A204.1 (cell line): ENCODE data around the gene COX4I1.
A peak's percentile ranks its signal among the peaks of the same experiment; 100 is the strongest.

Source experiments
- FAIRE-seq: peaks from 2 replicates; lab custom pipeline; 2012; peaks lifted over from hg19 to GRCh38; lab: Jason Lieb, UNC

Gene COX4I1

DNA sequence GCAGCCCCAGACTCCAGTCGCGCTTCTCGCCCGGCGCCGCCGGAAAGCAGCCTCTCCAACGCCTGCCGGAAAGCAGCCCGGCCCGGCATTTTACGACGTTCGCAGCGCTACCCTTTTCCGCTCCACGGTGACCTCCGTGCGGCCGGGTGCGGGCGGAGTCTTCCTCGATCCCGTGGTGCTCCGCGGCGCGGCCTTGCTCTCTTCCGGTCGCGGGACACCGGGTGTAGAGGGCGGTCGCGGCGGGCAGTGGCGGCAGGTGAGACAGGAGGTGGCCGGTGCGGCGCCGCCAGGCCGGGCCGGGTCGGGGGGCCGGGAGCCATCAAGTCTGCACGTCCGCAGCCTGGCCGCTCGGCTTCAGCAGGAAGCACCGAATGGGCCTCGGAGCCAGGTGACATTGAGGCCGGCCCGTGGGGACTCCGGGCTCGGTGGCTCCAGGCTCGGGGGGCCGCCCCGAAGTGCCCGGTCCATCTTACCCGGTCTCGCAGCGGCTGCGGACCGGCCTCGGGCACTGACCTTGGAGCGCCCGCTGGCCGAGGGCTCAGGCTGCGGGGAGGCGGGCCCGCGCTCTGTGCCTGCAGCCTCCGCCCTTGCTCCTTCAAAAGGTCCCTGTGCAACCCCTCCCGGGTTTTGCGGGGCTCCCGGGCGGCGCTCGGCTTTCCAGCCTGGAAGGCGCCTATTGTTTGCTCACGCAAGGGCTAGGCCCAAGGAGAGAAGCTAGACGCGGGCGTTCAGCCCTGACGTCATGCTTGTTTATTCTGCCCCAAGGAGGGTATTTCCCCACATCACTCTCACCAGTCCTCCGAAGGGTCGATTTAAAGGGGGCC is at the start of gene COX4I1, which contains the start of gene EMC8:
Gene COX4I1 (plus strand): TSS at position 199 of the 824 bp plus-strand sequence. CDS start 1,511 bp downstream, outside the sequence.
Gene EMC8 (minus strand): TSS at position 48 of the 824 bp plus-strand sequence. CDS start 249 bp downstream, outside the sequence.
- FAIRE-seq, result no peak

DNA sequence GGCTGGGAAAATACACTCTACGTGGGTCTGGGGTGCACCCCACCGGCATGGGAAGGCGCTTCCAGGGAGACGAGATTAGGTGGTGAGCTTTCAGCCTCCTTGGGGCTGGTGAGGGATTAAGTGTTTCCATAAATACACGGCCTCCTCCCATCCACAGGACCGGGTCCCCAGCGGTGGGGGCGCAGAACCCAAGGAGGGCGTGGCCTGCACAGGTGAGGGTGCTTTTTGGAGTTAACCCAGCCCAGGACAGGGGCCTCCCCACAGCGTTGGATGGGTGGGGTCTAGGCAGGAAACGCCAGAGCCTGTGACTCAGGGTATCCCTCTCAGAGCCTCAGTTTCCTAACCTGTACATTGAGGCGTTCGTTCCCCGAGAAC is 49.7 kb upstream of the COX4I1 start:
- no peak for FAIRE-seq

DNA sequence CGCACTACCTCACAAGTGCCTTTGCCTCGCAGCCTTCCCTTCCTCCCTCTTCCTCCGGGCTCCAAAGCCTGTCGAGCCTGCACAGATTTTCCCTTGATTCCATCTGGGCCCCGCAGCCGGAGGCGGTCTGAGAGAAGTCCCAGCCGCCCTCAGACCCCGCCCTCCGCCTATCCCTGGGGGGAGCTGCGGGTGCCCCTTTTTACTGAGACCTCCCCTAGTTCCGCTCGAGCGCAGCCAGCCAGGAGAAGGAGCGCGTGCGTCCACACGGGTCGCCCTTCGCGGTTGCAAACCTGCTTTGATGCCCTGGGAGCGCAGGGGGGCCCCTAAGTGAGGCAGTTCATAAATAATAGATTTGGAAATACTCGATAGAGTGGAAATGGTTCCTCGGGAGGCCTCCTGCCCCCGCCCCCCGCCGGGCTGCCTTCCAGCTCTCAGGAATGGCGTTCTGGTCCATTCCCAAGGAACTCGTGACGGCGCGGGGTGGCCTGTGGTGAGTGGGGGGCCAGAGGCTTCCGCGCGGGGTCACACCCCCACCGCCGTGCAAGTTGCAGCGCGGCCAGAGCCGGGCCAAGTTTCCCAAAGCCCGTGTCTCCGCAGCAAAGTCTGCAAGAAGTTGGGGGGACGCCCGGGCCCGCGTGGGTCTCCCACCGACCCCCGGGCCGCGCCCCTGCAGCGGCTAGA is 49.2 kb upstream of the COX4I1 start:
- FAIRE-seq, result no peak

DNA sequence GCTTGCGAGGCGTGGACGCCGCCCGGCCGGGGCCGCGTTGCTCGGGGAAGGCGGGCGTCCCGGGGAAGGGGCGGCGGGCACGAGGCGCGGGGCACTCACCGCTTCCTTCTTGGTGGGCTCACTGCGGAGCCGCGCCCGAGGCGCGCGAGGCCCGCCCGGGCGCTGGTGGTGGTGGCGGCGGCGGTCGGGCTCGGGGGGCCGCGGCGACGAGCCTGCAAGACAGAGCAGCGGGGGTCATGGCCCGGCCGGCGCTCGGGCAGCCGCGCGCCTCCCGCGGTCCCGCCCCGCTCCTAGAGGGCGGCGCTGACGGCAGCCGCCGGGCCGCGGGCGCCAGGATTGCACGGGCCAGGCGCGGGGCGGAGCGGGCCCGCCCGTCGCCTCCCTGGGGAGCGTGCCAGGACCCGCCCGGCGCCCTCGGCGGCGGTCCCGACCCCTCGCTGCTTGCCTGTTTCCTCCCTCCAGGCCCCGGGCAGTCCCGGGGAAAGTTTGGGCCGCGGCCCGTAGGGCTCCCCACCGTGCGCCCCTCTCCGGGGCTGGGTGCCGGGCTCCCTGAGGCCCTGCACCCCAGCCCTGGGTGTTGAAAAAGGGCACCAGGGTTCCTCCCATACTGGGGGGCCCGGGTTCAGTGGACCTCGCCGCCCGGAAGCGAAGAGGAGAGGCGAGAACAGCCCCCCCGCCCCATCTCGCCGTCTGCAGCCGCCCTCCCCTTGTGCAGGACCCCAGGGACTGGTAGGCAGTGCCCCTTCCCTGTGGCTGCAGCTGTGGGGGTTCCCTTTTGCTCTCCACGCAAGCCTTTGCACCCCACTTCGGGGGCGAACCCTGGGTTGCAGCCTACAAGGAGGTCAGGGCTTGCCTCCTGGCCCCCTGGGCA is 48.4 kb upstream of the COX4I1 start, which contains the start of gene C16orf74:
Gene C16orf74 (minus strand): TSS at position 270 of the 871 bp plus-strand sequence. CDS start 15,879 bp downstream, outside the sequence.
- no peak for FAIRE-seq

DNA sequence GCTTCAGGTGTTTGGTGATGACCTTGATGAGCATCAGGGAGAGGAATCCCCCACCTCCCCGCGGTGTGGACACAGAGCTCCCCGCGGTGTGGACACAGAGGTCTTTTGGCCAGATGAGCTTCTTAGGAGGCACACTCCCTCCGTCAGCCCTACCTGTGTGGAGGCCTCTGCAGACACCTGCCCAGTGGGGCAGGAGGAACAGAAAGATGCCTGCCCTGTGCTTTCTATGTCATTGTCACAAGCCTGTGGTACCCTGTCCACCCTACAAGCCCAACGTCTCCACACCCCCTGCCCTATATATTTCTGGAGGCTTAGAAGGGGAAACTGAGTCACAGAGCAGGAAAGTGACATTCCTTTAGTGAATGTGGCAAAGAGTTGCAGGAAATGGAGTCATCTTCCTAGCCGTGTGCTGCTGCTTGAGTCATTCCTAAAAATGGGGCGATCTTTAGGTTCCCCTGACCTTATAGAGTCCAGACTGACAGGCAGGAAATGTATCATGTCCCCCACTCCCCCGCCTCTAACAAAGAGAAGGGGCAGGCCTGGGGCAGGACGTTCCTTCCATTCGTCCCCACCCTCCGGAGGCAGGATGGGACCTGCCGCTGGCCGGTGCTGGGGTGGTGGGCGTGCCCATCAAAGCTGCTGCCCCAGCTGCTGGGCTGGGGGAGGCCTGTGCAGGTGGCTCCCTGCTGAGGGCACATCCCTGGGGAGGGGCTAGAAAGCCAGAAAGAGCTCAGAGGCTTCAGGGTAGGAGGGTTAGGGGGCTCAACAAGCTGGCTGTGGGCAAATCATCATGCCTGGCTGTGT is 47.6 kb upstream of the COX4I1 start:
- no peak for FAIRE-seq

DNA sequence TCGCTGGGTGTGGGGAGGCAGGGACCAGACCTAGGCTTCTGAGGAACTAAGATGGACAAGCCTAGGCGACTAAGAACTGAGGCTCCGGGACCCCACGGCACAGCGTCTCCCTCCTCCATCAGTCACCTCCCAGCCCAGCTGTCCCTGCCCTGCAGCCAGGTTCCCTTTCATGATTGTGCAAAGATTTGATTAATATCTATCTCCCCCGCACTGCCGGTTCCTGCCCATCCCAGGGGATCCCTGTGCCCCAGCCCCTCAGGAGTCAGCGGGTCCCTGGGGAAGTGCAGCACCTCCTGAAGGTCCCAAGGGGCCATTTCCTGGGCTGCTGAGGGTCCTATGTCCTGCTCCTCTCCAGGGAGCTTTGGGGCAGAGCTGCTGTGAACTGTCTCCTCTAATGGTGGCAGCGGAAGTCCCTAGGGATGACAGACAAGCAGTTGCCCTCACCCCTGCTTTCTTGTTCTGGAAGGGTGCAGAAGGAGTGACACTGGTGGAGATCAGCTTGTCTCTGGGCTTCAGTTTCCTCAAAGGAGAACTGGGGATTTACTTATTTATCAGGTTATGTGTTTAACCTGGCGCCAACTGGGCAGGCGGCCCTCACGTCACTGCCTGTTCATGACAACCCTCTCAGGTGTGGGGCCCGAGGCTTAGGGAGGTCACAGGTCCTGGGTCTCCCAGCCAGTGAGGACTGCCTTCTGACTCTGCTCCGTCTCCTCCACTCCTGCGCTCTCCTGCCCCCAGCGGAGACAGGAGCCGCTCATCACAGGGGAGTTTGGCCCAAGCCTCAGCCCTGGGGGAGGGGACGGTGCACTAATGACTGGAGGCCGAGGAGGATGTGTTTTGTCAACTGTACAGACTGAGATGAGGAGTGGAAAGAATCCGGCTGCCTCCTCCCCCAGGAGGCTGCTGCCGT is 46.7 kb upstream of the COX4I1 start:
- no peak for FAIRE-seq

DNA sequence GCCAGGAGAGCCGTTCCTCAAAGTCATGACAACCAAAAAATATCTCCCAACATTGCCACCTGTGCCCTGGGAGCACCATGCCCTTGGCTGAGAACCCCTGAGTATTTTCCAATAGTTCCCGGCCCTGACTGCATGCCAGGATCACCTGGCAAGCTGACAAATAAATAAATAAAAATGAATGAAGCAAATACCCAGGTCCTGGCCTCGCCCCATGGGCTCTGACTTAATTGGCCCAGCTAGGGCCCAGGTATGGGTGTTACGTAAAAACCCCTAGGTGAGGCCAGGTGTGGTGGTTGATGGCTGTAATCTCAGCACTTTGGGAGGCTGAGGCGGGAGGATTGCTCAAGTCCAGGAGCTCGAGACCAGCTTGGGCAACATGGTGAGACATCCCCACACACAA is 45.9 kb upstream of the COX4I1 start:
- FAIRE-seq, result no peak

DNA sequence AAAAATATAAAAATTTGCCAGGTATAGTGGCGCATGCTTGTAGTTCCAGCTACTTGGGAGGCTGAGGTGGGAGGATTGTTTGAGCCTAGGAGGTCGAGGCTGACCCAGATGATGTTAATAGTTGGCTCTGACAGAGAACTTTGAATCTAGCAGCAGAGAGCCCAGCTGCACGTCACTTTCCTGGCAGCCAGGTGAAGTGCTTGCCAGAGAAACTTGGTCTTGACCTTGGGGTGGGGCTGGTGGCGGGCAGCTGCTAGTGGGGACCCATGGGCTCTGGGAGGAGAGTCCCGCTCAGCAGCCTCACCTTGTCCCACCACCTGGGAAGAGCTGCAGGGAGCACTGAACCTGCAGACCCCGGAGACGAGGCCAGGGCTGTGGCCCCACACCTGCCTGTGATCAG is 45.5 kb upstream of the COX4I1 start:
- FAIRE-seq, result no peak

DNA sequence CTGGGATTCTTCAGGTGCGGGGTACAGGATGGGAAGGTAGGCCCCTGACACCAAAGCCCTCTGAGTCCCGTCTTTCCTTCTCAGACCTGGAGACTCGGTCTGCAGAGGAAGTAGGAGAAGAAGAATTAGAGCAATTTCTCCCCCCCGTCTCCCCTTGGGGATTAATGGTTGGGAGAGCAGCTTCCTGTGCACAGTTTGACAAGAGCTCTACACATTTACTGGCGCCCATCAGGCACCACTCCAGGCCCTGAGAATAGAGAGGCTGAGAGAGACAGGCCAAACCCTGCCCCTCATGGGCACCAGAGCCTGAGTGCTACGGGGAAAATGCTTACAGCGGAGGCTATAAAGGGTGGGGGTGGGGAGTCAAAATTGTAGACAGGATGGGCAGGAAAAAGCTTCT is 45.1 kb upstream of the COX4I1 start:
- FAIRE-seq, result no peak

DNA sequence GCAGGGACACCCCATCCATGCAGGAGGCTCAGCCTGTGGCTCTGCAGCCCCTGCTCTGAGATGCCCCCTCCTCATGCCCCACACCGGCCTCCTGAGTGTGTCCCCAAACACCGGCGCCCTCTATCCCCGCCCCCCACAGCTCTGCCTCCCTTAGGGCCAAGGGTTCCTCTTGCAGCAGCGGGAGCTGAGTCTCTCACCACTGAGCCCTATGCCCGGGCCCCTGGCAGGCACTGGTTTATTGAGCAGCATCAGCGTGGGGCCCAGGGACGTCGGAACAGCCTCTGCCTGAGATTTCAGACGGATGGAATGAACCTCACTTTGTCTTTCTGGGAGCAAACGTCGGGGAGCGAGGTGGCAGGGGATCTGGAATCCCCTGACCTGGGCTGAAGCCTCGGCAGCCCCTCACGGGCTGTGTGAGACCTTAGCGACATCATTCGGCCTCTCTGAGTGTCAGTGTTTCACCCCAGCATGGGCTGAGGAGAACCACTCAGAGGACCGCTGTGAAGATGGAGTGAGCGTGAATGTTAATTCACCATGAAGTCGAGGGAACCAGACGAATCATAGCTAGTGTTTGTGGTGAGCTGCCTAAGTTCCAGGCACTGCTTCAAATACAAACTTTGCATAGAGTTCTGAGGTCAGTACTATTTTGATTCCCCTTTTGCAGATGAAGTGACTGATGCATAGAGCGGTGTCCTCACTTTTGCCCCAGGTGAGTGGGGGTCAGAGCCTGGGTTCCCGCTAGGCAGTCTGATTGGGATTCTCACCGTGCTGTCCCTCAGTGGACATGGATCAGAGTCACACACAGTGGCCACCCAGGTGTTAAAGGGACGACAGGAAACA is 43.3 kb upstream of the COX4I1 start:
- no peak for FAIRE-seq

DNA sequence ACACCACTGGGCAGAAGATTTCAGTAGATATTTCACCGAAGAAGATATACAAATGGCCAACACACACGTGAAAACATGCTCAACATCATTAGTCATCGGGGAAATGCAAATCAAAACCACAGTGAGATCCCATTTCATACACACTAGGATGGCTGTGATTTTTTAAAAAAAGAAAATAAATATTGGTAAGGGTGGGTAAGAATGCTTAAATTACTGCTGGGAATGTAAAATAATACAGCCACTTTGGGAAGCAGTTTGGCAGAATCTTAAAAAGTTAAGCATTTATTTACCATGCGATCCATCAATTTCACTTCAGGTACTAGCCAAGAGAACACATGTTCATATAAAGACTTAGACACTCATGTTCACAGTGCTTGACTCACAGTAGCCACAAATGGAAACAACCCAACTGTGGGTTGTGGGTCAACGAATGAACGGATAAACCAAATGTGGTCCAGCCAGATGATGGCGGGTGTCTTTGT is 42.1 kb upstream of the COX4I1 start:
- no peak for FAIRE-seq

DNA sequence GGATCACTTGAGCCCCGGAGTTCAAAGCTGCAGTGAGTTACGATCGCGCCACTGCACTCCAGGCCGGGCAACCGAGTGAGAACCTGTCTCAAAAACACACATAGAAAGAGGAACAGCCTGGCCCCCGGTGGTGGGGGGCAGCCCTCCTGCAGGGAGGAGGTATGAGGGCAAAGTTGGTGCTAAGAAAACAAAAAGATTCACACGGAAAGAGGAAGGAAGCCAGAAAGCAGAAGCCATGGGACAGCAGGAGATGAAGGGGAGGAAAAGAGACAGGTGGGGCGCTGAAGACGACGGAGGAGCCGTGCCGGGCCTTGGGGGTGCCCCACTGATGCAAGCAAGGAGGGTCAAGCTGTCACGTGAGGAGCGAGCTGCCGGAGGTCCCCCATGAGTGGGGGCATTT is 40.4 kb upstream of the COX4I1 start:
- no peak for FAIRE-seq

DNA sequence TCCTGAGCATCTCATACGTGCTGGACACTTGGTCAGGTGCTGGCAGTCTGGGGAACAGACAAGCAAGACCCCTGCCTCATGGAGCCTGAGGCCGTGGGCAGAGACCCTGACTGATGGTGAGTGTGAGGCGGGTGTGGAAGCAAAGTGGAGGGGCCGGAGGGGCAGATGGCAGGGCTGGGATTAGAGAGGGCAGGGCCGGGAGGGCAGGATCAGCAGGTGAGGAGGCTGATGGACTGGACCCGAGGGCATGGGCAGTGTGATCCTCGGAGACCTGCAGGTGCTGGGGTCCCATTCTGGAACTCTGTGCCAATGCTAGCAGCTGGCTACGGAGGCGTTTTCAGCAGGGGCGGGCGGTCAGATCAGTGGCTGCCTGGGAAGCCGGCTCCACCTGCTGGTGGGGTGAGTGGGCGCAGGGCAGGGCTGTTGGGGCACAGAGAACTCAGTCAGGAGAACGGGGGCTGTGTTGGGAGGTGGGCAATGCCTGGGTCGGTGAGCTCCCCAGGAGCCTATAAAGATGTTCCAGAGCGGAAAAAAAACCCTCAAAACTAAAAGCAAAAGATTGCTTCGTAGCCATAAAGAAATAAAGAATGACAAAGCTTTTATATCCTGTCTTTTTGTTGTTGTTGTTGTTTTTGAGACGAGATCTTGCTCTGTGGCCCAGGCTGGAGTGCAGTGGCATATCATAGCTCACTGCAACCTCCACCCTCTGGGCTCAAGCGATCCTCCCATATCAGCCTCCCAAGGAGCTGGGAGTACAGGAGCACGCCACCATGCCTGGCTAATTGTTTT is 39.7 kb upstream of the COX4I1 start:
- no peak for FAIRE-seq

DNA sequence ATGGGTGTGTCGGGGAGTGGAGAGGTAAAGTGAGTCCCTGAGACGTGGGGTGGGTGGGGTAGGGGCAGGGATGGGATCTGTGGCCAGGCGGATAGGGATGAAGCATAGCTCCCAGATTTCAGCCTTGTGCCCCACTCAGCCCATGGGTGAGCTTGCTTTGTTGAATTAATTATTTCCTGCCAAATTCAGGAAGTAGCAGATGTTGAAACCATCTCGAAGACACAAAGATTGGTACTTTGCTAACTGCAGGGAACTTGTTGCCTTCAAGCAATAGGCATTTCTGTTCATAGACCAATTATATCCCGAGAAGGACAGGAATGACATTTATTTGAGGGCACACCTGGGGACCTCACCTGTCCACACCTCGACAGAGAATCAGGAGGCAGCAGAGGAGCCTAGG is 37.6 kb upstream of the COX4I1 start:
- no peak for FAIRE-seq

DNA sequence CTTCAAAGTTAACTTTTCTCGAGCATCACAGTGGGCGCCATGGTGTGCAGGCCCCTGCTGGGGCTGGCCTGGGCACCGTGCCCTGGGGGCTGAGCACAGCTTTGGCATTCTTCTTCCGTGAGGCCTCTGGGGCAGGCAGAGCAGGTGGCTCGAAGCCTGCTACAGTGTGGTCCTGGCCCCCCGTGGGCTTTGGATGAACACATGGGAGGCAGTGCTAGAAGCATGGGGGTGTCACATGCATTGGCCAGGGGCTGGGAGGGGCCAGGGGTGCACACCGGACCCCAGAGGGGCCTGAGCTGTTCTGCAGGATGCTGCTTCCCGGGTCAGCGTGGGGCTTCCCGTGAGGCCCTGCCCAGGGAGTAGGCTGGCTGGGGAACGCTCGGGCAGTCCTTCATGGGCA is 36.5 kb upstream of the COX4I1 start:
- FAIRE-seq, result no peak

DNA sequence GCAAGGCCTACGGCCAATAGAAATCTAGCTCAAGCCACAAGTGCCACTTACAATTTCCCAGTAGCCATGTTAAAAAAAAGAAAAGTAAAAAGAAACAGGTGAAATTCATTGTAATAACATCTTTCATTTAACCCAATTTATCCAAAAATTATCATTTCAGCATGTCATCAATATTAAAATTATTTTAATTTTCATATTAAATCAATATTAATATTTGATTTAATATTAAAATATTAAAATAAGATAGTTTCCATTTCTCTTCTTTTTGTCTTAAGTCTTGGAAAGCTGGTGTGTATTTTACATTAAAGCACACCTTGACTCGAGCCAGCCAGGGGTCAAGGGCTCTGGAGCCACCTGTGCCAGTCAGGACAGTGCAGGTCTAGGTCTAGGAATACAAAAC is 35.9 kb upstream of the COX4I1 start:
- peak; percentile 69 for FAIRE-seq

DNA sequence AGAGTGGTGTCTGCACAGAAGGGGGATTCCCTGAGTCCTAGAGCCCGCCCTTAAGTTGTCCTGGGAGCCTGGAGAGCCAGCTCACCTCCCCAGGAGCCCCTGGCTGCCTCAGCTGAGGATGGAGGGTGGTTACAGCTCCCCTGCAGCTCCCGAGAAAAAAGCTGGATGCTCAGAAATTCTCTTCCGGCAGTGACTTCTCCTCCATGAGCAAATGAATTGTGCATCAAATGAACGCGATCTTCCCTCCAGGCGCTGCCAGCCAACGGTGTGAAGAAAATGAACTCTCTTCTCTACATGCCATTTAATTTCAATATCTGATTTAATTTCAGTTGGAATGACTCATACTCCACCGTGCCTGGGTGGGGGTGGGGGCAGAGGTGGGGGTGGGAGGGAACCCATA is 34.3 kb upstream of the COX4I1 start:
- no peak for FAIRE-seq

DNA sequence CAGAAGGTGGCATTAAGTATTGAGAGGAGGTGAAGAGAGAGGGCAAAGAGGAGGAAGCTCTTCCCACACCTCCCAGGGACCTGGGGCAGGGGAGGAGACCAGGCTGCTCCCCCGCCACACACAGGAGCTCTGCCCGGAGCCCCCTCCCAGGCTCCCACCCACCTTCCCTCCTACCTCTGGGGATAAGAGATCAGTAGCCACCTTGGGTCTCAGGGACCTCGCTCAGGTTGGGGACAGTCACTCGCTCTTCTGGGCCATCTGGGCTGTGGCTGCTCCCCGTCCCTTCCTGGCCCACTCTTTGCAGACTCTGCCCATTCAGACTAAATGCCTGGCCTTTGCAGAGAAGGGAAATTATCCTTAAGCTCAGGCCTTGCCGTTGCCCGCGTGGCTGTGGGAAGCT is 33.7 kb upstream of the COX4I1 start:
- FAIRE-seq, result no peak

DNA sequence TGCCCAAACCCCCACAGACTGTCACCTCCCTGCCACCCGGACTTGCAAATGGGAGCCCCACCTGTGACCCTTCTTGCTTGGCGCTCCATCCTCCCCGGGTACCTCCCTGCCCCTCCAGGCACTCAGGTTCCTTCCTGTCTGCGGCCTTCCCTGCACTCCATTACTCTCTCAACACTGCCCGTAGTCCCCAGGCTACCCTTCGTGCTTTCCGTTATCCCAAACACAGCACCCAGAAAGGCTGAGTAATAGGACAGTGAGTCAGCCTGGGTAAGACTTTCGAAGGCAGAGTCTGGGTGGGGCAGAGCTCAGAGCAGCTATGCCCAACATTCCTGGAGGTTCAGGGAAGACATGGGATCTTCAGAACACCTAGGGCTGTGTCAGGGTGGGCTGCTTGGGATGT is 32.0 kb upstream of the COX4I1 start:
- no peak for FAIRE-seq
